ENCODE measurements around the gene AAMP.

- TF ChIP-seq CTCF (IDR thresholded peaks at IDR 0.05) (no peak), POLR2A (IDR thresholded peaks at IDR 0.05) (no peak), POLR2AphosphoS5 (IDR thresholded peaks at IDR 0.05; ENCODE audit: insufficient read depth in 1 of 2, low read depth in 1 of 2) (no peak)
Observed at GRCh38 chr2:218256612-218257350, 13.2 kb downstream of the AAMP start.
